OCI-LY7 (cell line): ENCODE data around the gene ZNF44. TPM values are rescaled to one million over a fixed set of nuclear protein-coding genes. Genes with fewer than 3 reads are reported as not detected.

Experiments used
- BruUV-seq: library from RNA; stranded (reverse); fragments of 400-500 nt; replicated peaks from 2 replicates; lab custom pipeline; 2021; lab: Mats Ljungman, UMichigan
- CTCF ChIA-PET: fragments of 300-600 bp; sonication (Branson Sonifier 250); formaldehyde crosslinking; loops from one replicate; lab custom pipeline; 2022; ENCODE audit warnings: antibody characterized with exemption; ENCODE audit not compliant: unreplicated experiment; lab: Charles Lee
- POLR2A ChIA-PET: fragments of 300-600 bp; sonication (Branson Sonifier 250); formaldehyde crosslinking; loops from one replicate; lab custom pipeline; 2022; ENCODE audit warnings: antibody characterized with exemption; lab: Charles Lee
- DNase-seq: peaks from one replicate; pipeline ENCODE4 v3.0.0-alpha.2; 2015; ENCODE audit warnings: low spot score
- H2AFZ ChIP-seq: fragments of 200-600 bp; sonication (generic), shearing (Covaris generic); 2 replicates; pipeline ENCODE4 v1.6.1; 2014; ENCODE audit warnings: mild to moderate bottlenecking, antibody characterized with exemption, low read length, moderate library complexity
- H3K27ac ChIP-seq: fragments of 200-600 bp; sonication (generic); 2 replicates; pipeline ENCODE4 v1.5.1; 2014; ENCODE audit warnings: mixed run types, low read depth, mild to moderate bottlenecking, moderate library complexity, low read length, inconsistent platforms; ENCODE audit not compliant: poor library complexity, severe bottlenecking
- H3K36me3 ChIP-seq: fragments of 200-600 bp; sonication (generic); 2 replicates; pipeline ENCODE4 v1.6.1; 2014; ENCODE audit warnings: mild to moderate bottlenecking, antibody characterized with exemption, low read length, moderate library complexity, mixed read lengths; ENCODE audit not compliant: insufficient read depth
- H3K4me1 ChIP-seq: fragments of 200-600 bp; sonication (generic); 2 replicates; pipeline ENCODE4 v1.5.1; 2014; ENCODE audit warnings: mild to moderate bottlenecking, low read length; ENCODE audit not compliant: insufficient read depth, poor library complexity, severe bottlenecking
- H3K4me2 ChIP-seq: fragments of 200-600 bp; sonication (generic); 2 replicates; pipeline ENCODE4 v1.6.1; 2014; ENCODE audit warnings: mild to moderate bottlenecking, low read length
- H3K4me3 ChIP-seq: fragments of 200-600 bp; sonication (generic); 2 replicates; pipeline ENCODE4 v1.5.1; 2014; ENCODE audit warnings: mild to moderate bottlenecking, low read depth, low read length; ENCODE audit not compliant: poor library complexity, severe bottlenecking
- H3K79me2 ChIP-seq: fragments of 200-600 bp; sonication (generic); 2 replicates; pipeline ENCODE4 v1.6.1; 2016; ENCODE audit warnings: low read depth, mild to moderate bottlenecking, low read length, moderate library complexity, mixed read lengths; ENCODE audit not compliant: insufficient read depth
- H3K9me2 ChIP-seq: fragments of 200-600 bp; sonication (generic); 2 replicates; pipeline ENCODE4 v1.6.1; 2016; ENCODE audit warnings: mild to moderate bottlenecking, low read length, mixed read lengths; ENCODE audit not compliant: insufficient read depth
- H3K9me3 ChIP-seq: fragments of 200-600 bp; sonication (generic); 2 replicates; pipeline ENCODE4 v1.6.1; 2014; ENCODE audit warnings: mild to moderate bottlenecking, mixed run types, low read length, mixed read lengths
- H4K20me1 ChIP-seq: fragments of 200-600 bp; sonication (generic); 2 replicates; pipeline ENCODE4 v1.6.1; 2014; ENCODE audit warnings: mild to moderate bottlenecking, antibody characterized with exemption, low read length, moderate library complexity, mixed read lengths; ENCODE audit not compliant: insufficient read depth
- EZH2phosphoT487 ChIP-seq: fragments of 200-600 bp; sonication (generic); IDR thresholded peaks from 2 replicates; pipeline ENCODE4 v1.6.1; 2018; ENCODE audit warnings: low read depth, borderline replicate concordance, mild to moderate bottlenecking, mixed run types, antibody characterized with exemption, low read length, moderate library complexity, mixed read lengths
- intact Hi-C: fragments of 100-400 bp; cut with micrococcal nuclease; formaldehyde crosslinking; loops from one replicate; pipeline ENCODE4 v1.10.0; 2022; ENCODE audit not compliant: unreplicated experiment
- total RNA-seq, 2 experiments: library from RNA; depleted of rRNA in 1 of 2; stranded (reverse); fragments of >200 nt in 1 of 2; shearing (Covaris generic) in 1 of 2; gene quantifications; 2 replicates each; pipeline ENCODE4 v1.2.3, GENCODE V29; 2014 to 2022
- TF ChIP-seq, protein P1 (sequence below): fragments of 200-600 bp; sonication (generic); conservative IDR thresholded peaks from 2 replicates; pipeline ENCODE4 v1.5.1; 2014; ENCODE audit warnings: mild to moderate bottlenecking, antibody characterized with exemption, low read length, moderate library complexity, mixed read lengths

Gene ZNF44
- total RNA-seq, 2 experiments from 2014 or later, result 4.1 to 10.6 TPM

DNA sequence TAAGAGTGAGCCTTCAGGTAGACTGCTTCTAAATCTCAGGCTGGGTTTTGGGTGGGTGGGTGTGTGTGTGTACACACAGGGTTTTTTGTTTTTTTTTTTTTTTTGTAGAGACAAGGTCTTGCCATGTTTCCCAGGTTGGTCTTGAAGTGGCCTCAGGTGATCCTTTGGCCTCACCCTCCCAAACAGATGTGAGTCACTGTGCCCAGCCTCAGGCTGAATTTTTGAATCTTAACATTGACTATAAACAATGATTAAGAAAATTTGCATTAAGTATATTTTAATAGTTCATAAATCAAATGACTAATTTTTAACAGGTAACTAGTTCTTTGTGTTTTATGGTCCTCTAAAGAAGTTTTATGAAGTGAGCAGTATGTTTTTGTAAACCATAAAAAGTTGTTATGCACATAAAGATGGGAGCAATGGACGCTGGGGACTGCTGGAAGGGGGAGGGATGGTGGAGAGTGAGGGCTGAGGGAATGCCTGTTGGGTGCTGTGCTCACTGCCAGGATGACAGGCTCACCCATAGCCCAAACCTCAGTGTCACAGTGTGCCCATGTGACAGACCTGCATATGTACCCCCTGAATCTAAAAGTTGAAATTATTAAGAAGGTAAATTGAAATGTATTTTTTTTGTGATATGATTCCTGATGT is 71.6 kb downstream of the ZNF44 start:
- no peaks in the 10 kb centered on the region for H3K9me2 ChIP-seq
- ChIA-PET POLR2A (no interaction called here), CTCF (no interaction called here)
- no peaks in the 10 kb centered on the region for H4K20me1 ChIP-seq
- intact Hi-C loops, result no loop called here
- H3K4me3 ChIP-seq, result no peak overlapping the region
- H3K36me3 ChIP-seq, result no peaks in the 10 kb centered on the region
- H3K4me2 ChIP-seq, result no peak overlapping the region
- TF ChIP-seq EZH2phosphoT487, result no peak
- TF ChIP-seq, protein P1, sequence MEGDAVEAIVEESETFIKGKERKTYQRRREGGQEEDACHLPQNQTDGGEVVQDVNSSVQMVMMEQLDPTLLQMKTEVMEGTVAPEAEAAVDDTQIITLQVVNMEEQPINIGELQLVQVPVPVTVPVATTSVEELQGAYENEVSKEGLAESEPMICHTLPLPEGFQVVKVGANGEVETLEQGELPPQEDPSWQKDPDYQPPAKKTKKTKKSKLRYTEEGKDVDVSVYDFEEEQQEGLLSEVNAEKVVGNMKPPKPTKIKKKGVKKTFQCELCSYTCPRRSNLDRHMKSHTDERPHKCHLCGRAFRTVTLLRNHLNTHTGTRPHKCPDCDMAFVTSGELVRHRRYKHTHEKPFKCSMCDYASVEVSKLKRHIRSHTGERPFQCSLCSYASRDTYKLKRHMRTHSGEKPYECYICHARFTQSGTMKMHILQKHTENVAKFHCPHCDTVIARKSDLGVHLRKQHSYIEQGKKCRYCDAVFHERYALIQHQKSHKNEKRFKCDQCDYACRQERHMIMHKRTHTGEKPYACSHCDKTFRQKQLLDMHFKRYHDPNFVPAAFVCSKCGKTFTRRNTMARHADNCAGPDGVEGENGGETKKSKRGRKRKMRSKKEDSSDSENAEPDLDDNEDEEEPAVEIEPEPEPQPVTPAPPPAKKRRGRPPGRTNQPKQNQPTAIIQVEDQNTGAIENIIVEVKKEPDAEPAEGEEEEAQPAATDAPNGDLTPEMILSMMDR, result no peak
- H3K27ac ChIP-seq, result no peak overlapping the region
- DNase-seq, result no peak
- H3K79me2 ChIP-seq, result no peaks in the 10 kb centered on the region
- no peak overlapping the region for H2AFZ ChIP-seq
- no TSS peak for BruUV-seq
- H3K9me3 ChIP-seq, result 0 out of 2 replicates have a peak, but pooled peaks cover 3% of the 10 kb centered on the region
- H3K4me1 ChIP-seq, result no peaks in the 10 kb centered on the region

Other genes with a start within 250 kb of the ZNF44 start
- 0.72 and 1.0 TPM in 2 replicates for gene ZNF878, start 241.9 kb downstream of the ZNF44 start, total RNA-seq (2014; rRNA removed; shearing (Covaris generic))
- gene ZNF878, start 241.9 kb downstream of the ZNF44 start, total RNA-seq (2022), result 1.0 and 1.5 TPM in 2 replicates
- 5.8 and 6.7 TPM in 2 replicates for gene ZNF844, start 230.2 kb downstream of the ZNF44 start, total RNA-seq (2014; rRNA removed; shearing (Covaris generic))
- gene ZNF844, start 230.2 kb downstream of the ZNF44 start, total RNA-seq (2022), result 7.7 and 9.3 TPM in 2 replicates
- gene ZNF20, start 154.5 kb downstream of the ZNF44 start, total RNA-seq (2014; rRNA removed; shearing (Covaris generic)), result 6.1 and 8.9 TPM in 2 replicates
- gene ZNF20, start 154.5 kb downstream of the ZNF44 start, total RNA-seq (2022), result 7.1 and 10.0 TPM in 2 replicates
- gene ZNF625, start 138.1 kb downstream of the ZNF44 start, total RNA-seq (2014; rRNA removed; shearing (Covaris generic)), result 7.3 and 7.8 TPM in 2 replicates
- 9.2 and 10.0 TPM in 2 replicates for gene ZNF625, start 138.1 kb downstream of the ZNF44 start, total RNA-seq (2022)
- gene ZNF136, start 131.8 kb downstream of the ZNF44 start, total RNA-seq (2014; rRNA removed; shearing (Covaris generic)), result 12.5 and 13.5 TPM in 2 replicates
- gene ZNF136, start 131.8 kb downstream of the ZNF44 start, total RNA-seq (2022), result 12.7 and 16.7 TPM in 2 replicates
- gene ZNF563, start 38.8 kb upstream of the ZNF44 start, total RNA-seq (2014; rRNA removed; shearing (Covaris generic)), result 3.2 and 5.9 TPM in 2 replicates
- gene ZNF563, start 38.8 kb upstream of the ZNF44 start, total RNA-seq (2022), result 5.9 and 6.6 TPM in 2 replicates
- 0.19 TPM in 1 of 2 replicates, not detected in the other for gene ZNF442, start 70.8 kb upstream of the ZNF44 start, total RNA-seq (2014; rRNA removed; shearing (Covaris generic))
- 0.76 and 0.77 TPM in 2 replicates for gene ZNF442, start 70.8 kb upstream of the ZNF44 start, total RNA-seq (2022)
- 3.8 and 6.2 TPM in 2 replicates for gene ZNF799, start 106.4 kb upstream of the ZNF44 start, total RNA-seq (2014; rRNA removed; shearing (Covaris generic))
- 7.8 and 8.1 TPM in 2 replicates for gene ZNF799, start 106.4 kb upstream of the ZNF44 start, total RNA-seq (2022)
- 2.3 and 2.6 TPM in 2 replicates for gene ZNF443, start 146.1 kb upstream of the ZNF44 start, total RNA-seq (2014; rRNA removed; shearing (Covaris generic))
- 4.5 and 4.6 TPM in 2 replicates for gene ZNF443, start 146.1 kb upstream of the ZNF44 start, total RNA-seq (2022)
- 3.4 and 5.3 TPM in 2 replicates for gene ZNF709, start 189.9 kb upstream of the ZNF44 start, total RNA-seq (2014; rRNA removed; shearing (Covaris generic))
- gene ZNF709, start 189.9 kb upstream of the ZNF44 start, total RNA-seq (2022), result 4.6 TPM in 2 replicates